H1 (cell line): Measurements from ENCODE around the gene AP5Z1. TPM values are rescaled to one million over a fixed set of nuclear protein-coding genes. Genes with fewer than 3 reads are reported as not detected.

Experiments used
- CTCF ChIA-PET: fragments of 300-600 bp; sonication (Branson Sonifier 250); formaldehyde crosslinking; loops from one replicate; lab custom pipeline; 2021; ENCODE audit not compliant: partially characterized antibody; lab: Charles Lee
- POLR2A ChIA-PET: fragments of 300-600 bp; sonication (Branson Sonifier 250); formaldehyde crosslinking; loops from one replicate; lab custom pipeline; 2021; ENCODE audit warnings: inconsistent platforms; ENCODE audit not compliant: partially characterized antibody; lab: Charles Lee
- DNase-seq, 2 experiments: peaks; one replicate each; pipeline versions ENCODE4 v3.0.0 to v3.0.0-alpha.2; 2010 to 2022; ENCODE audit warnings: low spot score in 2 of 2, low read depth in 1 of 2, mixed read lengths in 1 of 2
- FAIRE-seq: peaks from 2 replicates; lab custom pipeline; 2011; peaks lifted over from hg19 to GRCh38; lab: Jason Lieb, UNC
- H2AFZ ChIP-seq: 2 replicates; pipeline ENCODE4 v1.8.1; 2012; ENCODE audit warnings: low read length, inconsistent platforms
- H2AK5ac ChIP-seq: 2 replicates; pipeline ENCODE4 v1.6.1; 2013; ENCODE audit warnings: low read depth, low read length
- H2BK120ac ChIP-seq: replicated peaks from 2 replicates; pipeline ENCODE3; 2013; ENCODE audit warnings: low read depth, low read length, inconsistent platforms
- H2BK12ac ChIP-seq: 2 replicates; pipeline ENCODE4 v1.6.1; 2013; ENCODE audit warnings: low read depth, low read length
- H2BK15ac ChIP-seq: 2 replicates; pipeline ENCODE4 v1.6.1; 2013; ENCODE audit warnings: low read length
- H2BK20ac ChIP-seq: 2 replicates; pipeline ENCODE4 v1.6.1; 2013; ENCODE audit warnings: low read length
- H2BK5ac ChIP-seq: 2 replicates; pipeline ENCODE4 v1.6.1; 2013; ENCODE audit warnings: low read depth, low read length
- H3K14ac ChIP-seq: 2 replicates; pipeline ENCODE4 v1.6.1; 2013; ENCODE audit warnings: inconsistent platforms; ENCODE audit not compliant: insufficient read length
- H3K18ac ChIP-seq: 2 replicates; pipeline ENCODE4 v1.6.1; 2013; ENCODE audit warnings: low read length; ENCODE audit errors: extremely low read depth
- H3K23ac ChIP-seq: 2 replicates; pipeline ENCODE4 v1.6.1; 2013; ENCODE audit warnings: inconsistent platforms; ENCODE audit not compliant: insufficient read length
- H3K23me2 ChIP-seq: 2 replicates; pipeline ENCODE4 v1.6.1; 2013; ENCODE audit warnings: low read depth, low read length
- H3K27ac ChIP-seq: 2 replicates; pipeline ENCODE4 v1.6.1; 2011; ENCODE audit warnings: low read depth, low read length, inconsistent platforms
- H3K27me3 ChIP-seq, 4 experiments: replicated peaks in 1 of 4; 1 replicate in 1 of 4; 2 replicates in 3 of 4; pipeline versions ENCODE4 v1.6.1 to v1.8.1; 2011 to 2013; ENCODE audit warnings: low read length in 3 of 4, mild to moderate bottlenecking in 3 of 4, inconsistent platforms in 2 of 4, mixed read lengths in 2 of 4, moderate library complexity in 1 of 4; ENCODE audit not compliant: control insufficient read depth in 3 of 4, insufficient read depth in 3 of 4; ENCODE audit errors: extremely low read depth in 1 of 4
- H3K36me3 ChIP-seq, 4 experiments: 2 replicates each; pipeline versions ENCODE4 v1.6.1 to v1.8.1; 2011 to 2013; ENCODE audit warnings: mild to moderate bottlenecking in 4 of 4, low read length in 3 of 4, moderate library complexity in 2 of 4, control low read depth in 1 of 4, inconsistent platforms in 1 of 4; ENCODE audit not compliant: insufficient read depth in 4 of 4, control insufficient read depth in 2 of 4
- H3K4ac ChIP-seq: replicated peaks from 2 replicates; pipeline ENCODE3; 2013; ENCODE audit warnings: low read length, low read depth, mixed read lengths, inconsistent platforms; ENCODE audit not compliant: insufficient read length
- H3K4me1 ChIP-seq, 4 experiments: replicated peaks in 1 of 4; 1 replicate in 1 of 4; 2 replicates in 3 of 4; pipeline versions ENCODE4 v1.6.1 to v1.8.1; 2011 to 2013; ENCODE audit warnings: low read length in 3 of 4, inconsistent platforms in 2 of 4, mixed read lengths in 1 of 4; ENCODE audit not compliant: insufficient read depth in 4 of 4, control insufficient read depth in 3 of 4
- H3K4me2 ChIP-seq, 2 experiments: 2 replicates each; pipeline versions ENCODE4 v1.6.1 to v1.8.1; 2011 to 2013; ENCODE audit warnings: low read depth in 2 of 2, low read length in 2 of 2, control low read depth in 1 of 2, inconsistent platforms in 1 of 2, mild to moderate bottlenecking in 1 of 2; ENCODE audit not compliant: insufficient read depth in 1 of 2
- H3K4me3 ChIP-seq, 4 experiments: fragments of 200-600, 300-600 bp in 1 of 4; sonication (generic), shearing (Covaris generic), sonication (Bioruptor Twin) in 1 of 4; 2 replicates each; pipeline versions ENCODE4 v1.5.1 to v1.8.1; 2011 to 2016; ENCODE audit warnings: low read length in 4 of 4, low read depth in 3 of 4, control low read depth in 2 of 4, inconsistent platforms in 2 of 4, mild to moderate bottlenecking in 2 of 4, mixed read lengths in 1 of 4, moderate library complexity in 1 of 4; ENCODE audit not compliant: insufficient read depth in 2 of 4; ENCODE audit errors: extremely low read depth in 1 of 4
- H3K56ac ChIP-seq: replicated peaks from 2 replicates; pipeline ENCODE3; 2013; ENCODE audit warnings: low read depth, mild to moderate bottlenecking, mixed read lengths, low read length, inconsistent platforms; ENCODE audit not compliant: insufficient read length
- H3K79me1 ChIP-seq: 2 replicates; pipeline ENCODE4 v1.6.1; 2013; ENCODE audit warnings: low read depth, low read length, control low read depth
- H3K79me2 ChIP-seq, 2 experiments: 2 replicates each; pipeline versions ENCODE4 v1.6.1 to v1.8.1; 2012 to 2013; ENCODE audit warnings: low read length in 2 of 2, mild to moderate bottlenecking in 2 of 2, inconsistent platforms in 1 of 2; ENCODE audit not compliant: insufficient read depth in 2 of 2, control insufficient read depth in 1 of 2
- H3K9ac ChIP-seq, 4 experiments: replicated peaks in 1 of 4; 1 replicate in 1 of 4; 2 replicates in 3 of 4; pipeline versions ENCODE4 v1.6.1 to v1.8.1; 2011 to 2013; ENCODE audit warnings: low read depth in 3 of 4, low read length in 3 of 4, control low read depth in 2 of 4, mild to moderate bottlenecking in 2 of 4, moderate library complexity in 2 of 4, inconsistent platforms in 1 of 4; ENCODE audit errors: extremely low read depth in 1 of 4
- H3K9me3 ChIP-seq, 2 experiments: 2 replicates each; pipeline versions ENCODE4 v1.6.1 to v1.8.1; 2012 to 2013; ENCODE audit warnings: mild to moderate bottlenecking in 2 of 2, moderate library complexity in 2 of 2, control low read depth in 1 of 2, inconsistent platforms in 1 of 2, low read depth in 1 of 2, low read length in 1 of 2, mixed read lengths in 1 of 2; ENCODE audit not compliant: insufficient read depth in 2 of 2
- H4K20me1 ChIP-seq, 2 experiments: replicated peaks in 1 of 2; 2 replicates each; pipeline versions ENCODE3 to v1.8.1; 2011 to 2013; ENCODE audit warnings: inconsistent platforms in 2 of 2, low read length in 2 of 2, mild to moderate bottlenecking in 1 of 2; ENCODE audit not compliant: insufficient read depth in 2 of 2, control insufficient read depth in 1 of 2
- H4K5ac ChIP-seq: 2 replicates; pipeline ENCODE4 v1.6.1; 2013; ENCODE audit warnings: low read length, low read depth, mixed read lengths, inconsistent platforms; ENCODE audit not compliant: insufficient read length
- H4K8ac ChIP-seq: 2 replicates; pipeline ENCODE4 v1.8.0; 2013; ENCODE audit warnings: mild to moderate bottlenecking, moderate library complexity, low read length, inconsistent platforms; ENCODE audit not compliant: insufficient read depth; ENCODE audit errors: extremely low read depth
- H4K91ac ChIP-seq: replicated peaks from 2 replicates; pipeline ENCODE3; 2013; ENCODE audit warnings: low read length, mixed read lengths, inconsistent platforms; ENCODE audit not compliant: insufficient read length
- ATF2 ChIP-seq: IDR thresholded peaks from 2 replicates; pipeline ENCODE4 v1.6.1; 2012; ENCODE audit warnings: low read length, inconsistent platforms
- EZH2 ChIP-seq: fragments of 200-600 bp; sonication (generic); IDR thresholded peaks from 2 replicates; pipeline ENCODE4 v1.7.1; 2012; ENCODE audit warnings: low read depth, mild to moderate bottlenecking, moderate library complexity, low read length, inconsistent platforms; ENCODE audit not compliant: severe bottlenecking
- POU5F1 ChIP-seq: IDR thresholded peaks from 2 replicates; pipeline ENCODE4 v1.6.1; 2011; ENCODE audit warnings: low read depth, mild to moderate bottlenecking, low read length, moderate library complexity
- RAD21 ChIP-seq, 2 experiments: IDR thresholded peaks in 1 of 2; conservative IDR thresholded peaks in 1 of 2; 2 replicates each; pipeline ENCODE4 v1.6.1; 2011; ENCODE audit warnings: low read depth in 2 of 2, low read length in 2 of 2, improper control_type of control experiment in 1 of 2, inconsistent platforms in 1 of 2, mild to moderate bottlenecking in 1 of 2, moderate library complexity in 1 of 2
- RXRA ChIP-seq: IDR thresholded peaks from 2 replicates; pipeline ENCODE4 v1.6.1; 2011; ENCODE audit warnings: low read depth, mild to moderate bottlenecking, low read length, moderate library complexity; ENCODE audit not compliant: insufficient read depth
- SIRT6 ChIP-seq: IDR thresholded peaks from one replicate; pipeline ENCODE4 v1.7.1; 2012; ENCODE audit warnings: low read length, inconsistent platforms
- TEAD4 ChIP-seq: IDR thresholded peaks from 2 replicates; pipeline ENCODE4 v1.6.1; 2012; ENCODE audit warnings: low read depth, low read length, inconsistent platforms, mixed read lengths
- YY1 ChIP-seq: IDR thresholded peaks from 2 replicates; pipeline ENCODE4 v1.6.1; 2011; ENCODE audit warnings: low read depth, mild to moderate bottlenecking, low read length
- WGBS, 2 experiments: shearing (Covaris generic) in 1 of 2; methylation state at CpG; one replicate each; pipeline versions ENCODE4 v1.1.6 to v1.1.7; 2013 to 2015; ENCODE audit warnings: low lambda C conversion rate in 2 of 2, mixed read lengths in 2 of 2, inconsistent platforms in 1 of 2, low coverage in 1 of 2, missing lambda C conversion rate in 1 of 2; ENCODE audit not compliant: insufficient replicate concordance in 2 of 2, insufficient coverage in 1 of 2, insufficient read length in 1 of 2; ENCODE audit errors: extremely low coverage in 1 of 2, missing lambda C conversion rate in 1 of 2; 5-methylcytosine and 5-hydroxymethylcytosine counted together
- polyA plus RNA-seq, 7 experiments: library from polyadenylated mRNA; depleted of rRNA in 3 of 7; stranded (reverse) in 5 of 7; unstranded in 2 of 7; fragments of >200 nt in 5 of 7; fragments of 200-250 nt in 2 of 7; gene quantifications; 1 replicate in 5 of 7; 2 replicates in 1 of 7; 4 replicates in 1 of 7; pipeline versions ENCODE4 v1.2.1 to v1.2.3, GENCODE V29; 2011 to 2013; ENCODE audit warnings: missing spikeins in 2 of 7, mixed read lengths in 2 of 7
- total RNA-seq: library from RNA; stranded (reverse); fragmentation: NEBNext Ultra II Directional; extraction: Animal tissue kit (Norgen Biotek cat#: 25700); gene quantifications from 2 replicates; pipeline ENCODE4 v1.2.1, GENCODE V29; 2021
- TF ChIP-seq, protein P1 (sequence below): IDR thresholded peaks from 2 replicates; pipeline ENCODE4 v1.6.1; 2012; ENCODE audit warnings: inconsistent platforms
- TF ChIP-seq, protein P2 (sequence below): IDR thresholded peaks from 2 replicates; pipeline ENCODE4 v1.6.1; 2012; ENCODE audit warnings: inconsistent platforms

The AP5Z1 gene
- total and polyA plus RNA-seq, 2 of the 8 experiments (the other 6 are each of a cell fraction or from before 2014, with no cell fraction given), result 24.0 to 24.7 TPM

DNA sequence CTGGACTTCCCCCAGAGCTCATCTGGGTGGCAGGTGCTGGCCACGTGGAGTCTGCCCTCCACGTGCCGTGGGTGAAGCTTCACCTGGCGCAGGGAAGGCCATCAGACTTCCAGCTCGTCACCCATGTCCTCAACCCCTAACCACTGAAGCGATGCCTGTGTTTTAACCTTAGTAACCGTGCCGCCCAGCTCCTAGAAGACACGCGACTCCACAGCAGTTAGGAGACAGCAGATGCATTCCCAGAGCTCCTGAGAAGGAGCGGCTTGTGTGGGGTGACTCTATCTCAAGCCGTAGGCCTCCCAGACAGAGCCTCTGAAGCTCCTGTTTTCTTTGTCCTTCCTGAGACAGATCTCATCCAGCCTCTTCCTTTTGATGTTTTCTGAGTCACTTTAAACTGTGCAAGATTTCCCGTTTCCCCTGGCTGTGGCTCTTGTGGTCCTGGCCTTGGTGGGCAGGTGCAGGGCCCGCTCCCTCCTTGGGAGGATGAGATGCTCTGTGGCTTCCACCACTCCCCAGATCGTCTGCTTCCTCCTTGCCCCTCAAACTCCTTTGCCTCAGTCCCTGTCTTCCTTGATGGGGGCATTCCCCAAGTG is 41.4 kb upstream of the AP5Z1 start:
- Histone ChIP-seq H3K36me3 (no peaks in the 10 kb centered on the region), H3K56ac (no peak overlapping the region), H3K14ac (no peak overlapping the region), H3K23me2 (no peaks in the 10 kb centered on the region), H3K4me1 (peaks cover 1 to 6% (median 3%) of the 10 kb centered on the region in 4 experiments; a peak in 4 of 7 replicates), H3K79me1 (peaks cover 7% of the 10 kb centered on the region), H3K27me3 (peaks cover 0 to 5% (median 1%) of the 10 kb centered on the region in 4 experiments; a peak in 4 of 7 replicates), H4K8ac (no peak overlapping the region), H3K27ac (no peak overlapping the region), H2AFZ (no peak overlapping the region), H4K5ac (no peak overlapping the region), H4K20me1 (peaks cover 13 to 14% of the 10 kb centered on the region in 2 experiments), H2BK120ac (no peak overlapping the region), H3K18ac (no peak overlapping the region), H4K91ac (no peak overlapping the region), H2BK15ac (no peak overlapping the region), H3K9ac (no peak overlapping the region; a peak in 1 of 7 replicates), H3K9me3 (no peaks in the 10 kb centered on the region), H3K4me2 (no peak overlapping the region), H3K23ac (no peak overlapping the region), H2BK5ac (no peak overlapping the region), H3K79me2 (no peaks in the 10 kb centered on the region), H3K4me3 (no peak overlapping the region), H2BK12ac (no peak overlapping the region), H3K4ac (no peak overlapping the region), H2AK5ac (no peak overlapping the region), H2BK20ac (no peak overlapping the region)
- DNase-seq (no peak), FAIRE-seq (no peak)
- 89% methylated on average over 15 of the region's 15 CpGs; no CpG with 5 or more reads in 1 of the 2 experiments for WGBS, 2 experiments
- ChIA-PET POLR2A (interaction anchor here (1.3 to 1.5 kb wide), 2 partner anchors 11 kb away, joined by 3 to 7 read pairs; no protein-coding TSS in a partner anchor), CTCF (interaction anchor here (0.9 to 2.3 kb wide), 5 partner anchors 8 to 33 kb away, joined by 3 to 8 read pairs (median 3); no protein-coding TSS in a partner anchor)
- TF ChIP-seq SIRT6 (no peak), EZH2 (no peak), YY1 (no peak), POU5F1 (no peak), RXRA (no peak), RAD21 (IDR thresholded peaks at IDR 0.05 in 1 of 2, conservative IDR thresholded peaks at IDR 0.05 in 1 of 2; ENCODE audit: low read depth in 2 of 2, low read length in 2 of 2) (no peak), ATF2 (no peak), TEAD4 (no peak)
- TF ChIP-seq, protein P1, sequence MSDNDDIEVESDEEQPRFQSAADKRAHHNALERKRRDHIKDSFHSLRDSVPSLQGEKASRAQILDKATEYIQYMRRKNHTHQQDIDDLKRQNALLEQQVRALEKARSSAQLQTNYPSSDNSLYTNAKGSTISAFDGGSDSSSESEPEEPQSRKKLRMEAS, result no peak
- TF ChIP-seq, protein P2, sequence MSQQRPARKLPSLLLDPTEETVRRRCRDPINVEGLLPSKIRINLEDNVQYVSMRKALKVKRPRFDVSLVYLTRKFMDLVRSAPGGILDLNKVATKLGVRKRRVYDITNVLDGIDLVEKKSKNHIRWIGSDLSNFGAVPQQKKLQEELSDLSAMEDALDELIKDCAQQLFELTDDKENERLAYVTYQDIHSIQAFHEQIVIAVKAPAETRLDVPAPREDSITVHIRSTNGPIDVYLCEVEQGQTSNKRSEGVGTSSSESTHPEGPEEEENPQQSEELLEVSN, result no peak
